Stimulated activated CD4-positive, alpha-beta T cell treated with anti-CD3 and anti-CD28 coated beads, TNF-alpha, amount 100 ng/mL, for 48 hours (primary cell): ENCODE results near the gene TENT4A.

Source experiments
- DNase-seq, 3 donors: peaks; one replicate each; pipeline ENCODE4 v3.0.0-alpha.2; 2020; ENCODE audit warnings: low read depth in 3 of 3

Gene TENT4A

GRCh38 chr5:6718161-6718681 is 5.0 kb downstream of the TENT4A start:
- DNase-seq: no peak

- DNase-seq: no peak
Observed at GRCh38 chr5:6718718-6719117, 5.5 kb downstream of the TENT4A start.

GRCh38 chr5:6719417-6719816 is 6.2 kb downstream of the TENT4A start:
- DNase-seq: no peak

- no peak for DNase-seq
Observed at GRCh38 chr5:6719896-6720560, 6.8 kb downstream of the TENT4A start.

GRCh38 chr5:6720561-6720921 is 7.3 kb downstream of the TENT4A start:
- DNase-seq: no peak

- DNase-seq: no peak
Observed at GRCh38 chr5:6721442-6721841, 8.2 kb downstream of the TENT4A start.

GRCh38 chr5:6722015-6722414 is 8.8 kb downstream of the TENT4A start:
- no peak for DNase-seq

GRCh38 chr5:6723122-6723815 is 10.0 kb downstream of the TENT4A start:
- no peak for DNase-seq

GRCh38 chr5:6723816-6724300 is 10.6 kb downstream of the TENT4A start:
- no peak for DNase-seq

GRCh38 chr5:6724321-6724929 is 11.2 kb downstream of the TENT4A start:
- DNase-seq: no peak

- DNase-seq: no peak
Observed at GRCh38 chr5:6725421-6725820, 12.2 kb downstream of the TENT4A start.

GRCh38 chr5:6726006-6726405 is 12.8 kb downstream of the TENT4A start:
- no peak for DNase-seq

- no peak for DNase-seq
Observed at GRCh38 chr5:6727231-6727630, 14.0 kb downstream of the TENT4A start.

- no peak for DNase-seq
Observed at GRCh38 chr5:6728011-6728794, 15.0 kb downstream of the TENT4A start.

- no peak for DNase-seq
Observed at GRCh38 chr5:6728795-6729183, 15.6 kb downstream of the TENT4A start.

GRCh38 chr5:6729386-6730310 is 16.4 kb downstream of the TENT4A start:
- peak in 1 of 3 donors; percentile 26 for DNase-seq

GRCh38 chr5:6730407-6730806 is 17.2 kb downstream of the TENT4A start:
- DNase-seq: no peak

GRCh38 chr5:6730807-6731206 is 17.6 kb downstream of the TENT4A start:
- no peak for DNase-seq

- no peak for DNase-seq
Observed at GRCh38 chr5:6731465-6732237, 18.4 kb downstream of the TENT4A start.
